WTC11 (cell line): ENCODE measurements around the gene SPIRE1. TPM values are rescaled to one million over a fixed set of nuclear protein-coding genes. Genes with fewer than 3 reads are reported as not detected.

Source experiments
- ATAC-seq: fragments of 200-7000 bp; cut with Tn5 transposase; 2 replicates; pipeline ENCODE4 v1.10.0; 2021; ENCODE audit warnings: mild to moderate bottlenecking, moderate library complexity
- CTCF ChIA-PET: fragments of 300-600 bp; sonication (Branson Sonifier 250); formaldehyde crosslinking; loops from one replicate; lab custom pipeline; 2021; ENCODE audit warnings: antibody characterized with exemption; lab: Charles Lee
- POLR2A ChIA-PET: fragments of 350-600 bp; sonication (Branson Sonifier 250); formaldehyde crosslinking; loops from one replicate; lab custom pipeline; 2021; ENCODE audit warnings: antibody characterized with exemption; lab: Charles Lee
- DNase-seq: peaks from one replicate; pipeline ENCODE4 v3.0.0; 2021; ENCODE audit warnings: low spot score
- H3K27ac Mint-ChIP-seq: 2 replicates; pipeline ENCODE4 v1.8.0; 2021; ENCODE audit warnings: mixed read lengths
- H3K27me3 Mint-ChIP-seq: 2 replicates; pipeline ENCODE4 v1.8.0; 2021; ENCODE audit warnings: low read depth, mild to moderate bottlenecking, moderate library complexity, mixed read lengths
- H3K36me3 Mint-ChIP-seq: 2 replicates; pipeline ENCODE4 v1.8.0; 2021; ENCODE audit warnings: mixed read lengths
- H3K4me1 Mint-ChIP-seq: 2 replicates; pipeline ENCODE4 v1.8.0; 2022; ENCODE audit warnings: mixed read lengths
- H3K4me3 Mint-ChIP-seq: 2 replicates; pipeline ENCODE4 v1.8.0; 2021; ENCODE audit warnings: mild to moderate bottlenecking, moderate library complexity, mixed read lengths
- H3K9me3 Mint-ChIP-seq: 2 replicates; pipeline ENCODE4 v1.8.0; 2021; ENCODE audit warnings: mixed read lengths
- AR ChIP-seq: fragments of 250-450 bp; sonication (Bioruptor Pico); IDR thresholded peaks from 2 replicates; pipeline ENCODE4 v1.9.0; 2021; ENCODE audit warnings: mild to moderate bottlenecking
- ATF1 ChIP-seq: sonication (generic); formaldehyde crosslinking; IDR thresholded peaks from 2 replicates; pipeline ENCODE4 v1.8.1; 2023; ENCODE audit warnings: mild to moderate bottlenecking, moderate library complexity, missing genetic modification reagents
- ATF2 ChIP-seq: sonication (generic); formaldehyde crosslinking; IDR thresholded peaks from 2 replicates; pipeline ENCODE4 v1.8.1; 2022; ENCODE audit warnings: low read depth, missing genetic modification reagents, borderline replicate concordance
- ATF3 ChIP-seq: sonication (generic); formaldehyde crosslinking; conservative IDR thresholded peaks from 2 replicates; pipeline ENCODE4 v1.8.1; 2022; ENCODE audit warnings: mild to moderate bottlenecking, missing genetic modification reagents
- ATF6 ChIP-seq: sonication (generic); formaldehyde crosslinking; IDR thresholded peaks from 2 replicates; pipeline ENCODE4 v1.8.1; 2023; ENCODE audit warnings: mild to moderate bottlenecking, missing genetic modification reagents
- CDX4 ChIP-seq: fragments of 250-450 bp; sonication (Bioruptor Pico); IDR thresholded peaks from 2 replicates; pipeline ENCODE4 v1.9.0; 2021; ENCODE audit warnings: moderate library complexity, mild to moderate bottlenecking, inconsistent platforms, borderline replicate concordance
- CREM ChIP-seq: sonication (generic); formaldehyde crosslinking; IDR thresholded peaks from 2 replicates; pipeline ENCODE4 v1.8.1; 2022; ENCODE audit warnings: mild to moderate bottlenecking, missing genetic modification reagents, moderate library complexity
- E2F5 ChIP-seq: sonication (generic); formaldehyde crosslinking; IDR thresholded peaks from 2 replicates; pipeline ENCODE4 v1.8.1; 2022; ENCODE audit warnings: mild to moderate bottlenecking, moderate library complexity, missing genetic modification reagents
- EMX1 ChIP-seq: fragments of 250-450 bp; sonication (Bioruptor Pico); IDR thresholded peaks from 2 replicates; pipeline ENCODE4 v1.8.0; 2021; ENCODE audit warnings: mild to moderate bottlenecking
- FOXK1 ChIP-seq: sonication (generic); formaldehyde crosslinking; IDR thresholded peaks from 2 replicates; pipeline ENCODE4 v1.8.0; 2022; ENCODE audit warnings: mild to moderate bottlenecking, moderate library complexity, missing genetic modification reagents
- GABPB1 ChIP-seq: sonication (generic); formaldehyde crosslinking; IDR thresholded peaks from 2 replicates; pipeline ENCODE4 v1.8.1; 2023; ENCODE audit warnings: mild to moderate bottlenecking, missing genetic modification reagents
- GTF2I ChIP-seq: fragments of 250-450 bp; sonication (Bioruptor Pico); conservative IDR thresholded peaks from 2 replicates; pipeline ENCODE4 v1.4.0; 2021; ENCODE audit warnings: mild to moderate bottlenecking
- JAZF1 ChIP-seq: fragments of 250-450 bp; sonication (Bioruptor Pico); IDR thresholded peaks from 2 replicates; pipeline ENCODE4 v1.9.0; 2021; ENCODE audit warnings: moderate library complexity, mild to moderate bottlenecking, inconsistent platforms
- JUN ChIP-seq: sonication (generic); formaldehyde crosslinking; IDR thresholded peaks from 2 replicates; pipeline ENCODE4 v1.8.0; 2023; ENCODE audit warnings: mild to moderate bottlenecking, missing genetic modification reagents
- KAT7 ChIP-seq: sonication (generic); formaldehyde crosslinking; IDR thresholded peaks from 2 replicates; pipeline ENCODE4 v1.8.1; 2023; ENCODE audit warnings: missing genetic modification reagents, mild to moderate bottlenecking, borderline replicate concordance
- NR1H2 ChIP-seq: sonication (generic); formaldehyde crosslinking; IDR thresholded peaks from 2 replicates; pipeline ENCODE4 v1.9.0; 2021; ENCODE audit warnings: mild to moderate bottlenecking, moderate library complexity, missing genetic modification reagents
- PRRX2 ChIP-seq: fragments of 250-450 bp; sonication (Bioruptor Pico); IDR thresholded peaks from 2 replicates; pipeline ENCODE4 v1.8.0; 2021; ENCODE audit warnings: mild to moderate bottlenecking
- SOX15 ChIP-seq: fragments of 250-450 bp; sonication (Bioruptor Pico); IDR thresholded peaks from 2 replicates; pipeline ENCODE4 v1.9.0; 2021; ENCODE audit warnings: mild to moderate bottlenecking
- STAT6 ChIP-seq: sonication (generic); formaldehyde crosslinking; conservative IDR thresholded peaks from 2 replicates; pipeline ENCODE4 v1.8.1; 2023; ENCODE audit warnings: mild to moderate bottlenecking, low read depth, missing genetic modification reagents, moderate library complexity
- TP53 ChIP-seq: sonication (generic); formaldehyde crosslinking; IDR thresholded peaks from 2 replicates; pipeline ENCODE4 v1.8.1; 2023; ENCODE audit warnings: mild to moderate bottlenecking, missing genetic modification reagents
- ZBTB21 ChIP-seq: sonication (generic); formaldehyde crosslinking; IDR thresholded peaks from 2 replicates; pipeline ENCODE4 v1.8.1; 2023; ENCODE audit warnings: mild to moderate bottlenecking, missing genetic modification reagents, borderline replicate concordance
- ZNF232 ChIP-seq: sonication (generic); formaldehyde crosslinking; IDR thresholded peaks from 2 replicates; pipeline ENCODE4 v1.8.0; 2022; ENCODE audit warnings: mild to moderate bottlenecking, missing genetic modification reagents
- ZNF263 ChIP-seq: sonication (generic); formaldehyde crosslinking; IDR thresholded peaks from 2 replicates; pipeline ENCODE4 v1.8.1; 2022; ENCODE audit warnings: low read depth, mild to moderate bottlenecking, moderate library complexity, missing genetic modification reagents
- ZNF281 ChIP-seq: sonication (generic); formaldehyde crosslinking; IDR thresholded peaks from 2 replicates; pipeline ENCODE4 v1.8.0; 2023; ENCODE audit warnings: mild to moderate bottlenecking, missing genetic modification reagents
- ZNF671 ChIP-seq: fragments of 250-450 bp; sonication (Bioruptor Pico); IDR thresholded peaks from 2 replicates; pipeline ENCODE4 v1.8.0; 2021; ENCODE audit warnings: mild to moderate bottlenecking
- total RNA-seq: library from RNA; stranded (reverse); gene quantifications from 3 replicates; pipeline ENCODE4 v1.2.3, GENCODE V29; 2021

SPIRE1 gene
- total RNA-seq, 1 experiment from 2014 or later, result 19.3 TPM

- Mint-ChIP-seq H3K36me3 (peaks cover 4% of the 10 kb centered on the region; the same call in 1 of the 2 replicates), H3K27ac (no peak overlapping the region), H3K4me3 (no peak overlapping the region), H3K4me1 (no peaks in the 10 kb centered on the region), H3K27me3 (no peaks in the 10 kb centered on the region), H3K9me3 (peaks cover under 1% of the 10 kb centered on the region; the same call in 1 of the 2 replicates)
- TF ChIP-seq PRRX2, result no peak
- TF ChIP-seq EMX1, result no peak
- no peak for TF ChIP-seq NR1H2 (CRISPR knock-in tag)
- TF ChIP-seq ZNF232, result no peak
- no peak for TF ChIP-seq CDX4
- no peak for TF ChIP-seq ZNF671
- no peak for TF ChIP-seq AR
- TF ChIP-seq ATF3 (CRISPR knock-in tag), result no peak
- no peak for TF ChIP-seq ZNF263 (CRISPR knock-in tag)
- no peak for TF ChIP-seq KAT7 (CRISPR knock-in tag)
- TF ChIP-seq CREM (CRISPR knock-in tag), result no peak
- TF ChIP-seq SOX15 (CRISPR knock-in tag), result no peak
- no peak for TF ChIP-seq ZBTB21
- TF ChIP-seq ATF2 (CRISPR knock-in tag), result no peak
- TF ChIP-seq E2F5 (CRISPR knock-in tag), result no peak
- no peak for TF ChIP-seq STAT6
- ChIA-PET CTCF (no interaction called here), POLR2A (no interaction called here)
- no peak for DNase-seq
- no peak for ATAC-seq
Observed at GRCh38 chr18:12500986-12501385, 156.9 kb downstream of the SPIRE1 start.

GRCh38 chr18:12497839-12498238 lies 160.1 kb downstream of the SPIRE1 start:
- CTCF ChIA-PET, result no interaction called here
- Mint-ChIP-seq H3K9me3 (peaks cover 3% of the 10 kb centered on the region; the same call in 1 of the 2 replicates), H3K4me1 (no peaks in the 10 kb centered on the region), H3K36me3 (peaks cover 3% of the 10 kb centered on the region; the same call in 1 of the 2 replicates), H3K27ac (no peak overlapping the region), H3K4me3 (no peak overlapping the region), H3K27me3 (no peaks in the 10 kb centered on the region)
- POLR2A ChIA-PET, result no interaction called here
- DNase-seq (no peak), ATAC-seq (no peak)
- TF ChIP-seq ZNF281 (CRISPR knock-in tag) (no peak), JAZF1 (no peak), GABPB1 (CRISPR knock-in tag) (no peak), KAT7 (CRISPR knock-in tag) (no peak), ATF6 (CRISPR knock-in tag) (no peak), TP53 (no peak), JUN (CRISPR knock-in tag) (no peak), ATF1 (CRISPR knock-in tag) (no peak), FOXK1 (no peak), GTF2I (CRISPR knock-in tag) (no peak)
